HG03571 (cell line): ENCODE data around the gene RRP36.

Experiments used
- ATAC-seq: cut with Tn5 transposase; IDR thresholded peaks from one replicate; pipeline ENCODE4 v1.9.1; 2021; ENCODE audit not compliant: unreplicated experiment

RRP36 gene

DNA sequence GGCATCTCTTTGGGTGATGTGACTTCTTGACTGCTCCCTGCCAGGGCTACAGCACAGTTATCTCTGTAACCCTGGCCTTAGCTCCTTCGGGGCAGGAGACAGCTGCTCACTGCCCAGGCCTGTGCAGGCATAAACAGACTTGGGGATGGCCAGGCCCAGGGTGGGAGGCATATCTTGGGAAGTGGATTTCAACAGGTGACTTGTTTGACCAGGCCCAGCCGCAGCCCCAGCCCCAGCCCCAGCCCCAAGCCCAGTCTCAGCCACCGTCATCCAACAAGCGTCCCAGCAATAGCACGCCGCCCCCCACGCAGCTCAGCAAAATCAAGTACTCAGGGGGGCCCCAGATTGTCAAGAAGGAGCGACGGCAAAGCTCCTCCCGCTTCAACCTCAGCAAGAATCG is 15.2 kb upstream of the RRP36 start:
- no peak for ATAC-seq

DNA sequence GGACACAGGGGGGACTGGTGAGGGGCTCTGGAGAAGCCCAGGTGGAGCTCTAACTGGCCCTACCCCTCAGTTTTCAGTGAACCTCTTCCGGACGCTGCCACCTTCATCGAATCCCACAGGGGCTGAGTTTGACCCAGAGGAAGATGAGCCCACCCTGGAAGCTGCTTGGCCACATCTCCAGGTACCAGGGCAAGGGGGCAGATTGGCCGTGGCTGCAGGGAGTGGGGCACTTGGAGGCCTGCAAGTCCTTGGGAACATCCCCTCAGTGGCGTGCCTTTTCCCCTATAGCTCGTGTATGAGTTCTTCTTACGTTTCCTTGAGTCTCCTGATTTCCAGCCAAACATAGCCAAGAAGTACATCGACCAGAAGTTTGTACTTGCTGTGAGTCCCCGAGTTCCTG is 14.3 kb upstream of the RRP36 start:
- no peak for ATAC-seq

DNA sequence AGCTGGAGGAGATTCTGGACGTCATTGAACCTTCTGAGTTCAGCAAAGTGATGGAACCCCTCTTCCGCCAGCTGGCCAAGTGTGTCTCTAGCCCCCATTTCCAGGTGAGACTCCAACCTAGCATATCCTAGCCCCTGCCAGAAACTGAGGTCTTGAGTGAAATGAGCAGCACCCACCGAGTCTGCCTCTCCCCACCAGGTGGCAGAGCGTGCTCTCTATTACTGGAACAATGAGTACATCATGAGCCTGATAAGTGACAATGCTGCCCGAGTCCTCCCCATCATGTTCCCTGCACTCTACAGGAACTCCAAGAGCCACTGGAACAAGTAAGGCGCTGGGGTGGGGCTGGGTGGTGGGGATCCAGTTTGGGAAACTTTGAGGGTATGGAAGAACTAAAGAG is 12.3 kb upstream of the RRP36 start:
- ATAC-seq, result no peak

DNA sequence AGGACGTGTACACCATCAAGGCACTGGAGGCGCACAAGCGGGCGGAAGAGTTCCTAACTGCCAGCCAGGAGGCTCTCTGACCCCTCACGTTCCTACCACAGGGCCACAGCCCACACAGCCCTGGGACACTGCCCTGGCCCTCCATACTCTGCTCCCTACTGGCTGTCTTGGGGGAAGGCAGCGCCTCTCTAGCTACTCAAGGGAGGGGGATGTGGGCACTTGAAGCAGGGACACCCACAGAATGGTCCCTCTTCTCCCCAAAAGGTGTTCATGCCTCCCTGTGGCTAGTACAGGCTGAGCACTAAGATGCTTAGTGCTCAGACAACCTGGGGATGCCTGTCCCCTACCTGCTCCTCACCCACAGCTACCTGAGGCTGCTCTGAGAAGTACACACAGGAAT is 10.2 kb upstream of the RRP36 start:
- no peak for ATAC-seq

DNA sequence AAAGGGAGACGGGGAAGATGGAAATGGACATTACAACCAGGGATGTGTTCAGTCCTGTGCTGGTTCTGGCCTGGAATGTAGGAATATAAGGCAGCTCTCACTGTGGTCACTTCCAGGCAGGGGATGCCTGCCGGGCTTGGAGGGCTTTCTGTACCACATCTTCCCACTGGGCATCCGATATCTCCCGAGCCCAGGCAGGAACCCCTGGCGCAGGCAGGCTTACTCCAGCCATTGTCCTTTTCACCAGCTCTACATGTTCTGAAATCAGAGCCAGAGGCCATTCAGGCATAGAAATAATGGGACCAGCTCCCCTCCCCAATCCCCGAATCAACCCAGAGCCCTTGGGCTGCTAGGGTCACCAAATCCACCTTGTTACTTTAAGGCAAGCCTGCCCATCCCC is 9.1 kb upstream of the RRP36 start:
- ATAC-seq, result no peak

DNA sequence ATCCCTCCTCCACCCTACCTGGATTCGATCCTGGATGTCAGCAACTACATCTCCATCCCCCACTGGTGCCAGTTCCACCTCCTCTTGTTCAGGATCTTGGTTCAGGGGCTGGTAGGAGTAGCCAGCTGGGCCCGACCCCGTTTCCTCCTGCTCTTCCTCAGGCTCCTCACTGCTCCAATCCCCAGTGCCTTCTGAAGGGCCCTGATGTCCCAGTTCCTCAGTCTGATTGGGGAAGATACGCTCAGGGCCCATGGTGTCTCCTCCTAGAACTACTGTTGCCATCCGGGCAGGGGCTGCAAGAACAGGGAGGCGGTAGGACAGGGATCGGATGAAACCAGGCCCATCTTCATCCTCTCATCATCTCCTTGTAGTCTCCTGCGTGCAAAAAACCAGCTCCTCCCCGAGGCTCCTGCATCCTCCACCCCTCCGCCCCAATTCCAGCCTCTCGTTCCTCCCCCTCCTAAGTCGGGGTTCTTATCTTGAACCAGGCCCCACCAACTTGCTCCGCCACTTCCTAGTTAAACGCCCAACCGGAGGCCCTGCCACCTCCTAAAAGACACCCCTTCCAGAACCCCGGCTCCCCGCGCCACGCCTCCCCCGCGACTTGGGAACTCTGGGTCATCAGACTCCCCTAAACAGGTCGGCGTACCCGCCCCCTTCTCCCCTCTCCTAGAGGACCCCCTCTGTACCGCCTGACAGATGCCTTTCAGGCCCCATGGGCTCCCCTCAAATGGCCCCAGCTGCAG is 8.2 kb upstream of the RRP36 start:
- peak; percentile 1 for ATAC-seq

DNA sequence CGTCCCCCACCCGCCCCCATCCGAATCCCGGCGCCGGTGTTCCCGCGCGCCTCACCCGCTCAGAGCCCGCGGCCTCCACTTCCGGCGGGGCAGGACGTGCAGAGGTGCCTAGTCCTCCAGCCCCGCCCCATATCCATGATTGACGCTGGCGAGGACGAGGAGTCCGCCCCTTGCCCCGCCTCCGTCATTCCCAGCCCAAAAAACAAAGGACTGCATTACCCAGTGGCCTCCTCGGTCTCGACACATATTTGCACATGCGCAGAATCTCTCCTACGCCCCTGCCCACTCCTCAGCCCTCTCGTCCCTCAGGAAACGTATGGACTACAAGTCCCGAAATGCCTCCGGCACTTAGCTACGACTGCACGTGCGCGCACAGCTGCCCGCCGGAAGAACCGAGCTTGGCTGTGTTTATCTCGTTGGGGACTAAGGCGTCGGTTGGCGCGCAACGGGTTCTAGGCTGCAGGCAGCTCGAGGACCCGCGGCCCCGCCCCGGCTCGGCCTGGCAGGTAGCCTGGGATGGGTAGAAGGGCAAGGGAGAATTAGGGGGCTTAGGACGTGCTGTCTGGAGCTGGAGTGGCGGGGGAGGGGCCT is 7.5 kb upstream of the RRP36 start, which contains the start of the genes KLHDC3 and MEA1:
TSS of gene KLHDC3 (plus strand) at position 407 of the 591 bp plus-strand sequence. CDS start 2,944 bp downstream, outside the sequence.
TSS of gene MEA1 (minus strand) at position 104 of the 591 bp plus-strand sequence. CDS start 133 bp downstream, outside the sequence.
- ATAC-seq, result peak; percentile 89

DNA sequence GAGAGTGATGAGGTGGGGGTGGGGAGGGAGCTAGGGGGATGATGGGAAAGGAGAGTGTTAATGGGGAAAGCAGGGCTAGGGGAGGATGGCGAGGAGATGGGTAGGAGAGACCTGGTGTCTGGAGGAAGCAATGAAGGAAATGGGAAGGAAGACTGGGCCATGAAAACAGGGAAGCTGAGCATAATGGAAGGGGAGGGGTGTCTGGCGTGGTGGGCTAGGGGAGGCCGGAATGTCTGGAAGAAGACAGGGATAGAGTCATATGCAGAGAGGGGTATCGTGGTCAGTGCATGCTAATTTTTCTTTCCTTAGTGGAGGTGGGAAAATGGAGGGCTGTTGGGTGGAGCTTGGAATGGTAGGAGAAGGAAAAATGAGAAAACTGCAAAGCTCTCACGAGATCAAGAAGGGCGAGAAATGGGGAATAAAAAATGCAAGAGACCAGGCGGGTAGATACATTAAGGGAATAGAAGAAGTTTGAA is 7.0 kb upstream of the RRP36 start:
- no peak for ATAC-seq

DNA sequence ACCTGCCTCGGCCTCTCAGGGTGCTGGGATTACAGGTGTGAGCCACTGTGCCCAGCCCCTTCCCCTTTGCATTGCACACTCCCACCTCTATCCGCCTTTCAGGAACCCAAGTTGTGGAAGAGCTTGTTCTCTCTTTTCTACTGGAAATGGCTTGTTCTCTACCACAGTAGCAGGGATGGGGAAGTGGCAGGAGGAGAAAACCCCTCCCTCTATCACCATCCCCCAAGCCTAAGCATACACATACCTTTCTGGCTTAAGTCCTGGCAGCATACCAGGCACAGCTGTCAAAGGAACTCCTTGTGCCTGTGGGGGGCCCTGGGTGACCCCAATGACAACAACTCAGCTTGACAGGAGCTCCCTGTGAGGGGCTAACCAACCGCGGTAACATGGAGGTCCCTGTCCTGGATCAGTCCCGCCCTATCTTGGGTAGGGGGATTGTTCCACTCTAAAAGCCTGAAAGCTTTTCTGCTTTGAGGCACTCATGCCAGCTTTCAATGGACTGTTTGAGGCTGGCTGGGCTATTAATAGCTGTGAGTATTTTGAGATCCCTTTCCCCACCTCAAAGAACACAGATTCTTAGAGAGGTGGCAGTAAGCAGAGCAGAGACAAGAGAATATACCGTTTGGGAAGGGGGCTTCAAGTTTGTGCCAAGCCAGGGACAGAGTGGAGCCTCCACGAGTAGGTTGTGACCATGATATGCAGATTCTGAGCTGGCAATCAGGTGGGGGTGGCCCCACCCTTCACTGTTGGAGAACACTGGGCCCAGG is 5.1 kb upstream of the RRP36 start:
- no peak for ATAC-seq

DNA sequence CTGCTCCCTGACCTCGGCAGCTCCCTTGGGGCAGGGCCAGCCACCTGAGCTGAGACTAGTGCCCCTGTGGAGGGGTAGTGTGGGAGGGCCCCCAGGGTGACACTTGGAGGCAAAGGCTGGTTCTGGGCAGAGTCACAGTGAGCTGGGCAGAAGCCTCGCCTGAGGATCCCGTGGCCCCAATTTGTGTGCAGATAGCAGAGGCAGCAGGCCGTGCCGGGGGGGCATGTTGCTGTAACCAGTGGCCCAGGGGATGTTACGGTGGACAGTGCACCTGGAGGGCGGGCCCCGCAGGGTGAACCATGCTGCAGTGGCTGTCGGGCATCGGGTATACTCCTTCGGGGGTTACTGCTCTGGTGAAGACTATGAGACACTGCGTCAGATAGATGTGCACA is 4.5 kb upstream of the RRP36 start:
- no peak for ATAC-seq

DNA sequence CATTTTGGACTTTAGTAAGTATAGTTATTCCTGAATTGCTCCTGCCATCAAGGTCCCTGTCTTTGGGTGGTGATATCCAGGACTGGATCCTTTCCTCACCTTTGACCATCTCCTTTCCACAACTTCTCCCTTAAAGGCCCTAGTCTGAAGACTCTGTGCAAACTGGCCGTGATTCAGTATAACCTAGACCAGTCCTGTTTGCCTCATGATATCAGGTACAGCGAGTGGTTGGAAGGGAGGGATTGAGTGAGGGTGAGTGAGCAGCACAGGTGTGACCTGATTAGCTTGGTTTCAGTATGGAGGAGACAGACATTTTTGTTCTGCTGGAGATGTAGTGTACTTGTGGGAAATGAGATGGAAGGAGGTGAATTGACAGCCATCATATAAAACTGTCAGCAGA is 2.3 kb upstream of the RRP36 start:
- ATAC-seq, result no peak

DNA sequence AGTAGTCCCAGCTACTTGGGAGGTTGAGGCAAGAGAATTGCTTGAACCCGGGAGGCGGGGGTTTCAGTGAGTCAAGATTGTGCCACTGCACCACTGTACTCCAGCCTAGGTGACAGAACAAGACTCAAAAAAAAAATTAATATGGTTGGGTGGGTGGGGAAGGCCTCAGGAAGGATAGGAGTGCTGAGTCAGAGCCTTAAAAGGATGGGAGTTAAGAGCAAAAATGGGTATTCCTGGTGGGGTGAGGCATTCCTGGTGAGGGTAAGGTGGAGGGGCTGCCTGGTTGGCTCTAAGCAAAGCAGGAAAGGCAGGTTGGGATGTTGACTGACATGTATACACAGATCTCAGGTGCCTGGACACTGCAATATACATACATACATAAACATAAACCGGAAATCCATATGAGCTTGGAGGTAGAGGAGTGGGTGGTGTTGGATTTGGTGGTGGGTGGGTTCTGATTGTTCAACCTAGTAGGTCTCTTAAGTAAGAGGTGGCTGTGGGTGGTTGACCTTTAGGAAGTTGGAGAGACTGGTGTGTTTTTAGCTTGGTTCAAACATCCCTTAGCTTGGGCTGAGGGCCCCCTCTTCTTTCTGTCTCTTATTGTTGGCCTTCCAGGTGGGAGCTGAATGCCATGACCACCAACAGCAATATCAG is 1.2 kb upstream of the RRP36 start:
- ATAC-seq, result no peak

DNA sequence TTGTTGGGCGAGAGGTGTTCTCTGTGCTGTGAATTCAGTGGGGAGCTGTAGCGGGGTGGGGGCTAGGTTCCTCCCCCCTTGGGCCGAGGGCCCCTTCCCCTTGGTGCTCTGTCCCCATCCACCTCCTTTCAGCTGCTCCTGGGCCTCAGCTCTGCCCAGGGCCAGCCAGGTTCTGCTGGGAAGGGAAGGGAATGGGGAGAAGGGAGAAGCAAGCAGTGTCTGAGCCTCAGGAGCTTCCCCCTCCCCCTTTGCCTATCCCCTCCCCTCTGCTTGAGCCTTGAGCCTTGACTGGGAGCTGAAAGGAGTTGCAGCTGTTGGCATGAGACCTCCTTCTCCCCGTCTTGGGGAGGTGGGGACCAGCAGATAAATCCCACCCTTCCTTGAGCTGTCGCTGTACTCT is 576 bp upstream of the RRP36 start:
- ATAC-seq, result no peak

DNA sequence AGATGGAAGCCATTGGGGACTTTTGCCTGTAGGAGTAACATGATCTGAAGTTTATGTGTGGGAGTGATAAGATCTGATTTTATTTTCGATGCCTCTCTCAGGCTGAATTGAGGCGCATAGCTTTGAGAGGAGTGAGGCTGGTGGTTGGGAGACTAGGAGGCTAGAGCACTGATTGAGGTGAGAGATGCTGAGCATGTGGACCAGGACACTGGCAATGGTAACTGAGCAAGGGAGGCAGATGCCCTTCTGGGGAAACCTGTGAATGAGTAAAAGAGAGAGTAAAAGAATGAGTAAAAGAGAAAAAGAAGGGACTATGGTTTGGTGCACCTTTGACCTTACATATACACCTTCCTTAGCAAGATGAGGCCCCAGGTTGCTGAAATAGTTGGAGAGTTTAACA is 3.0 kb downstream of the RRP36 start:
- no peak for ATAC-seq

DNA sequence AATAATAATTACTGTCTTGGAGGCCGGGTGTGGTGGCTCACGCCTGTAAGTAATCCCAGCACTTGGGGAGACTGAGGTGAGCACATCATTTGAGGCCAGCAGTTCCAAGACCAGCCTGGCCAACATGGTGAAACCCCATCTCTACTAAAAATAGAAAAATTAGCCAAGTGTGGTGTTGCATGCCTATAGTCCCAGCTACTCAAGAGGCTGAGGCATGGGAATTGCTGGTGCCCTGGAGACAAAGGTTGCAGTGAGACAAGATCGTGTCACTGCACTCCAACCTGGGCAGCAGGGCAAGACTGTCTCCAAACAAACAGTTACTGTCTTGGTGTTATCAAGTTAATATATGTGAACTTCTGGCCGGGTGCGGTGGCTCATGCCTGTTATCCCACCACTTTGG is 4.9 kb downstream of the RRP36 start:
- no peak for ATAC-seq

DNA sequence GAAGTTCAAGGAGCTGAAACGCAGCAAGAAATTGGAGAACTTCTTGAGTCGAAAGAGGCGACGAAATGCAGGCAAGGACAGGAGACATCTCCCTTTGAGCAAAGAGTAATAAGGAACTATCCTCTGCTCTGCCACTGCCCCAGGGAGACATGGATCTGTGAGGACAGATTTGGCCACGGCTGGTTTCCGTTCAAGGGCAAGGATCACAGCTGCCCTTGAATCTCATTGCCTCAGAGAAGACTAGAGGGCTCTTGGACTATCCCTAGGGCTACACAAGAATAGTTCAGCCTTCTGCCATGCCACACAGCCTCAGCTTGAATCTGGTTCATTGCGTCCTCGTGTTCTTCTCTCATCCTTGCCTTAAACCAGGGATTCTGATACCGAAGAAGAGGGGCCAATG is 7.7 kb downstream of the RRP36 start:
- no peak for ATAC-seq

DNA sequence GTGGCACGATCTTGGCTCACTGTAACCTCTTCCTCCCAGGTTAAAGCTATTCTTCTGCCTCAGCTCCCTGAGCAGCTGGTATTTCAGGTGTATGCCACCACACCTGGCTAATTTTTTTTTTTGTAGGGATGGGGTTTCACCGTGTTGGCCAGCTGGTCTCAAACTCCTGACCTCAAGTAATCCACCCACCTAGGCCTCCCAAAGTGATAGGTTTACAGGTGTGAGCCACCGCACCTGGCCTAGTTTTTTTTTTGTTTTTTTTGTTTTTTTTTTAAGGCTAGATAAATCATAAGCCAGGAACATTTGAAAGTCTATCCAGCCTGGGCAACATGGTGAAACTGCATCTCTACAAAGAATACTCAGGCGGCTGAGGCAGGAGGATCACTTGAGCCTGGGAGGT is 10.9 kb downstream of the RRP36 start:
- no peak for ATAC-seq

DNA sequence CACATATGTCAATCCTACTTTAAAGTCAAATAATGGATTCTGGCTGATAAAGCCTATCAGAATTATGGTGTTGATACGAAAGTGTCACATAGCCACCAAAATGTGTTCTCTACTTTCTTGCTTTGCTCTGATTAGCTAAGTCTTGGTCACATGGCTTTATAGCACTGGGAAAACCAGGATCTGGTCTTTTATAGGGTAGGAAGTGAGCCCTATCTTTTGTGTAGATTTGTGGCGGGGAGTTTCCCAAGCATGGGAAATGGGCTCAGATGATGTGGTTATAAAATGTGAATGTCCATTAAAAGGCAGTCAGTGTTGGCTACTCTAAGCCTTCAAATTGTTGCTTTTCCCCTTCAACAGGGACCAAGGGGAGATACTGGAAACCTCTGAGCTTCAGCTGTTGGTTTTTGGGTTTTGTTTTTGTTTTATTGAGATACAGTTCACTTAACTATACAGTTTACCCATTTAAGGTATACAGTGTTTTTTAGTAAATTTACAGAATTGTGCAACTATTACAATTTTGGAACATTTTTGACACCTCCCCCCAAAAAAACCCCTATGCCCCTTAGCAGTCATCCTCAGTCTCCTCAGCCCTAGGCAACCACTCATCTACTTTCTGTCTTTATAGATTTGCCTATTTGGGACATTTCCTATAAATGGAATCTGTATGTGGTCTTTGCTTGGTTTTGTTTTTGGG is 12.2 kb downstream of the RRP36 start:
- no peak for ATAC-seq

DNA sequence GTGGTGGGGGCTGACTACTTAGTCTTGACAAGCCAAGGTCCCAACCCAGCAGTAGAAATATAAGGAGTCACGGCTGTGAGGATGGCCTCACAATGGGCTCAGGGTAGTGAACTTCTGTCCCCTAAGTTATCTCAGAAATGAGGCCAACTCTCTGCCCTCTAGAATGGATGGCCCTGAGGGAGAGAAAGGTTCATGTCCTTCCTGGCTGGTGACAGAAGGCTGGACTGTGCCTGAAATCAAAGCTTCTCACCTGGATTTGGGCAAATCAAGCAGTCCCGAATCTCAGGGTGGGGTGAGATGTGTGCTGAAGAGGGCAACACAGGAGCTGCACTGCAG is 12.7 kb downstream of the RRP36 start:
- ATAC-seq, result no peak

DNA sequence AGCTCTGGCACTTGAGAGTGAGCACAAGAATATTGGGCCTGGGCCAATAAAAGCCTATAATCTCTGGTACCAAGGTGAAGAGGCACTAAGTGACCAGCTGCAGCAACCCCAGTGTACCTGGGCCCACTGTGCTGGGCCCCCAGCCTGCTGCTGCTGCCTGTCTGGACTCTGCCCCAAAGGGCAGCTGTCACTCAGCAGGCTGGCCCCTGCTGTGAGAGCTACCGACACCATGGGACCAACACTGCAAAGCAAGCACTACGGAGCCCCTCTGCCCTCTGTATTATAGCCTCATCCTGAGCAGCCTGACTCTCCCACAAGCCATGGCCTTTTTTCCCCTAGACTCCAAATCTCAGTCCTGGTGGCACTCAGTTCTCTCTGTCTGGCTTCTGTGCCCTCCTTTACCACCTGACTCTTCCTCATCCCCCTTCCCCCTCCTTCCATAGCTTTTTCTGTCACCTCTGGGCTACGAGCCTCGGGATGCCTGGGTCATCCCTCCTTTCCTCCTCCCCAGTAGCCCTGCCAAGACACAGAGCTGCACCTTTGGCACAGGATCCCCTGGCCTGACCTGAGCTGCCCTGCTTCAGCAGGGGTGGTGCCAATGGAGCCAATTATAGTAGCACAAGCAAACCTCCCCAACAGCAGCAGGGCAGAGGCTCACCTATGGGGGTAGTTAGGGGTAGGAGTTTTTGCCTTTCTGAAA is 14.2 kb downstream of the RRP36 start:
- ATAC-seq, result no peak
